NCI-H1417 (cell line): Measurements from ENCODE around the gene TPSB2.
A peak's percentile ranks its signal among the peaks of the same experiment; 100 is the strongest.
"Not testable (repeated sequence)": the region's sequence is repeated elsewhere in the genome, so short reads cannot be mapped to it uniquely, and the experiment has no call there.

Experiments used
- DNase-seq, 3 experiments: peaks; one replicate each; lab custom pipeline; 2025; lab: John Stamatoyannopoulos, UW

TPSB2 gene

GRCh38 chr16:1241081-1241480 is 11.1 kb upstream of the TPSB2 start:
- not testable (repeated sequence) for DNase-seq

DNA sequence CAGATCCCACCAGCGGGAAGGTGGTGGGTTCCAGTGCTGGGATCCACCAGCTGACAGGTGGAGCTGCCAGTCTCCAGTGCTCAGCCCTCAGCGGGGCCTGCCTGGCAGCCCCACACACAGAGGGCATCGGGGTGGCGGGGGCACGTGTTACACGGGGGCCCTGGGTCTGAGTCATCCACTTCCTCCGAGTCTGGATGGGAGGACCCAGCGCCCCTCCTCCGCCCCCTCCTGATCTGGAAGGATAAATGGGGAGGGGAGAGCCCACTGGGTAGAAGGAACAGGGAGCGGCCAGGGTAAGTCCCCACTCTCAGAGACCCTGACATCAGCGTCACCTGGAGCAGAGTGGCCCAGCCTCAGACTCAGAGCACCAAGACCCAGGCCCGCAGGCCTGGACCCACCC is 10.5 kb upstream of the TPSB2 start, which contains the start of gene TPSAB1:
TSS of gene TPSAB1 (plus strand) at position 270 of the 400 bp plus-strand sequence. CDS start 234 bp downstream, outside the sequence.
- DNase-seq, result not testable (repeated sequence)

DNA sequence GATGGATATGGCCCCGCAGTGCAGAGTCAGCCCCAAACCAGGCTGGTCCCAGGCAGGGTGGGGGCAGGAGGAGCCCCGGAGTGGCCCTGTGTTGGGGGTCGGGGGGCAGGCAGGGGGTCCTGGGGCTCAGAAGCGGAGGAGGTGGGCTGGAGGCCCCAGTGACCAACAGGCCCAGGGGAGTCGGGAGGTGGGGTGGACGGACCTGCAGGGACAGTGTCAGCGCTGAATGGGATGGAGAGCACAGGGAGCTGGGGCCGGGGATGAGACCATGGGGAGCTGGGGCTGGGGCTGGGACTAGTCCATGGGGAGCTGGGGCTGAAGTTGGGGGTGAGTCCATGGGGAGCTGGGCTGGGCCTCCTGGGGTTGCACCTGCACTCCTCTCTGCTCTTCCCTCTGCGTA is 9.6 kb upstream of the TPSB2 start:
- DNase-seq, result not testable (repeated sequence)

- not testable (repeated sequence) for DNase-seq
Observed at GRCh38 chr16:1238909-1239308, 8.9 kb upstream of the TPSB2 start.

- no peak for DNase-seq
Observed at GRCh38 chr16:1237990-1238389, 8.0 kb upstream of the TPSB2 start.

DNA sequence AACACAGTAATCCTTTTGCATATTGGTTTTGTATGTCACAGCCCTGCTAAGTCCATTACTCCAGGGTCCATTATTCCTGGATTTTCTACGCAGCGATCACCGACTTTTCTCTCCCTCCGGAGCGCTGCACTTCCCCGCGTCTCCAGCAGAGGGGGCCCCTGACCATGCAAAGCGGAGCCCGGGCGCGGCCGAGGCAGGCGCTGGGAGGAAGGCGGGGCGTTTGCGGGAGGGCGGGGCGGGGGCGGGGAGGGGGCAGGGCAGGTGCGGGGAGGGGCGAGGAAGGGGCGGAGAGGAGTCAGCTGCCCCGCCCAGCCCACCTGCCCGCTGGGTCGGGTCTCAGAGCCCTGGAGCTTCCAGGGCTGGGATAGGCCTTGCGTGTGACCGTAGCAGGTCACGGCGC is 6.7 kb upstream of the TPSB2 start:
- not testable (repeated sequence) for DNase-seq

DNA sequence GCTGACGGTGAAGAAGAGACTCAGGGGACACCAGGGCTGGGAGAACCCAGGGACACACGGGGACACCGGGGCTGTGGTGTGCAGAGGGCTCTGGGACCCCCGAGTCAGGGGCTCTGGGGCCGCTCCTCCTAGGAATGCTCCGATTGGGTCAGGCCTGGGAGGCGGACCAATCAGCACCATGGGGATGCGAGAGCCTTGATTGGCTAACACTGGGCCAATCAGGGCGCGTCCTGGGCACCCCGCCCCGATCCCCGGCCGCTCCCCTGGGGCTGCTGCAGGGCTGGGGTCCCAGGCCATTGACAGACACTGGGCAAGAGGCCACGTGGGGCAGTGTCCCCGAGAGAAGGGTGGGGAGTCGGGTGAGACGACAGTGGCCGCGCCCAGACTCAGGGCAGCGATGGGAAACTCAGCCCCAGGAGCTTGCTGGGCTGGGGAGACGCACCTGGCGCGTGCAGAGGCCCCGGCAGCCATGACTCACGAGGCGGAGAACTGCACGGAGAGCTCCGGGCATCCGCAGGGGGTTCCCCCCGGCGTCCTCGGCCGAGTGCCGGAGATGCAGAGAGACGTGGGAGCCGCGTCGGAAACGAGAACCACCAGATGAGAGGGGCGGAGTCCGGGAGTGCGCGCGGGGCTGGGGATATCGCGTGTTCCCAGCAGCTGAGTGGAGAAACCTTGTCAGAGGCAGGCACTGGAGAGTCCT is 2.2 kb upstream of the TPSB2 start:
- not testable (repeated sequence) for DNase-seq

GRCh38 chr16:1231301-1231700 is 1.3 kb upstream of the TPSB2 start:
- not testable (repeated sequence) for DNase-seq

DNA sequence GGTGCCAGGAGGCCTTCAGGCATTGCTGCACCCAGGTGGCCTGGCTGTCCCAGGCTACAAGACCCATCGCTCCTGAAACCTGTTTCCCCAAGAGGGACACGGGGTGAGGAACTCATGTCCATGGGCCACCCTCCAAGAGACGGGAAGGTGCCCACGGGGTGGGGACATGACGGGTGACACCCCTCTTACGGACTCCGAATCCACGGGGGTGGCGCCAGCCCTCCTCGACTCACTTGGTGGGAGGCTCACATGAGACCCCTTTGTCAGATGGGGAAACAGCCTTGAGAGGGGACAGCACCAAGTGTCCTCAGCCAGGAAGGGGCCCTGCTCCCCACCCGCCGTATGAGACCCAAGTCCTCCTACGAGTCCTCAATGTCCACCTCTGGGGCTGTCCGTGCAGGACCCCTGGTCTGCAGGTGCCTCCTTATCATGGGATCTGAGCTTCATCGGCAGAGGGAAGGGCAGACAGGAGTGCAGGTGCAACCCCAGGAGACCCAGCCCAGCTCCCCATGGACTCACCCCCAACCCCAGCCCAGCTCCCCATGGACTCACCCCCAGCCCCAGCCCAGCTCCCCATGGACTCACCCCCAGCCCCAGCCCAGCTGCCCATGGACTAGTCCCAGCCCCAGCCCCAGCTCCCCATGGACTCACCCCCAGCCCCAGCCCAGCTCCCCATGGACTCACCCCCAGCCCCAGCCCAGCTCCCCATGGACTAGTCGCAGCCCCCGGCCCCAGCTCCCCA is 658 bp upstream of the TPSB2 start:
- not testable (repeated sequence) for DNase-seq

DNA sequence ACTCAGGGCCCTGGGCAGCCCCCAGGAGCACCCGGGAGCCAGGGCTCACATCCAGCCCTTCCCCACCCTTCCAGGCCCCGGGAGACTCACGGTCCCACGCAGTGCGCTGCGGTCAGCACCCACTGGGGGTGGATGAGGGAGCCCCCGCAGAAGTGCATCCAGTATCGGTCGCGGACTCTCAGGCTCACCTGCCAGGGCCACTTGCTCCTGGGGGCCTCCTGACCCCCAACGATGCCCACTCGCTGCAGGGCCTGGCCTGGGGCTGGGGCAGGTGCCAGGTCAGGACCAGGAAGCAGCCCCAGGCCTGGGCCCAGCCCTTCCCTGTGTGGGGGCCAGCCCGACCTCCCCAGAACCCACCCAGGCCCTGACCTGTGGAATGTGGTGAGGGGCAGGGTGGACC is 508 bp downstream of the TPSB2 start:
- not testable (repeated sequence) for DNase-seq

DNA sequence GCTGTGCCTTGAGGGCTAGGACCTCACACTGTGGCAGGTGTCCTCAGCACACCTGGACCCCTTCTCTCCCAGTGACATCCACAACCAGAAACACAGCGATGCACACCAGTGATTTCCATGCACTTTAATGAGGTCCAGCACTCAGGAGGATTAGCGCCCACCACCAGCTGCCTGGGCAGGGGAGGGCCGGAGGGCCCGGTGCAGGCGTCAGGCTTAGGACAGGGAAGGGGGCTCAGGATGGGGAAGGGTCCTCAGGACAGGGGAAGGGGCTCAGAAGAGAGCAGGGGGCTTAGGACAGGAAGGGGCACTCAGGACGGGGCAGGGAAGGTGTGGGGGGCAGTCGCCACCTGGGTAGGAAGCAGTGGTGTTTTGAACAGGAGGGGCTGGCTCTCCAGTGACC is 1.8 kb downstream of the TPSB2 start:
- DNase-seq, result not testable (repeated sequence)

- DNase-seq, result peak in 1 of 3 experiments; percentile 18
Observed at GRCh38 chr16:1226692-1227091, 3.3 kb downstream of the TPSB2 start.

- DNase-seq, result not testable (repeated sequence)
Observed at GRCh38 chr16:1225728-1226311, 4.2 kb downstream of the TPSB2 start.

DNA sequence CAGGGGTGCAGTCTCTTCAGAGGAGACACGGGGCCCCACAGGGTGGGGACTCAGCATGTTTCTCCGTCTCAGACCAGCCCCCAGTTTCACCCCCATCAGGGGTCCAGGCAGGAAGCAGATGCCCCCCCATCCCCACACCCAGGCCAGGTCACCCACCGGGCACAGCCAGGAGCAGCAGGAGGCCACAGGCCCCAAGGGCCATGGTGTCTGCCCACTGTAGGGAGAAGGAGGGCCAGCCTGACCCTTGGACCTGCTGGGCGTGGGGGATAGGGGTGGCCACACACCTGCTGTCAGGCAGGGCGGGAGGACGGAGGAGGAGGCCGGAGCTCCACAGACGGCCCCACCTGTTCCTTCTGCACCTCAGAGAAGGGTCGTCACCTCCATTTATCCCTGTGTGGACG is 4.9 kb downstream of the TPSB2 start, which contains the start of gene TPSG1:
TSS of gene TPSG1 (minus strand) at position 218 of the 401 bp plus-strand sequence. CDS start at position 202, 16 bp downstream.
- no peak for DNase-seq

- DNase-seq, result no peak
Observed at GRCh38 chr16:1224558-1224957, 5.4 kb downstream of the TPSB2 start.

GRCh38 chr16:1223355-1224214 is 6.4 kb downstream of the TPSB2 start:
- no peak for DNase-seq

DNA sequence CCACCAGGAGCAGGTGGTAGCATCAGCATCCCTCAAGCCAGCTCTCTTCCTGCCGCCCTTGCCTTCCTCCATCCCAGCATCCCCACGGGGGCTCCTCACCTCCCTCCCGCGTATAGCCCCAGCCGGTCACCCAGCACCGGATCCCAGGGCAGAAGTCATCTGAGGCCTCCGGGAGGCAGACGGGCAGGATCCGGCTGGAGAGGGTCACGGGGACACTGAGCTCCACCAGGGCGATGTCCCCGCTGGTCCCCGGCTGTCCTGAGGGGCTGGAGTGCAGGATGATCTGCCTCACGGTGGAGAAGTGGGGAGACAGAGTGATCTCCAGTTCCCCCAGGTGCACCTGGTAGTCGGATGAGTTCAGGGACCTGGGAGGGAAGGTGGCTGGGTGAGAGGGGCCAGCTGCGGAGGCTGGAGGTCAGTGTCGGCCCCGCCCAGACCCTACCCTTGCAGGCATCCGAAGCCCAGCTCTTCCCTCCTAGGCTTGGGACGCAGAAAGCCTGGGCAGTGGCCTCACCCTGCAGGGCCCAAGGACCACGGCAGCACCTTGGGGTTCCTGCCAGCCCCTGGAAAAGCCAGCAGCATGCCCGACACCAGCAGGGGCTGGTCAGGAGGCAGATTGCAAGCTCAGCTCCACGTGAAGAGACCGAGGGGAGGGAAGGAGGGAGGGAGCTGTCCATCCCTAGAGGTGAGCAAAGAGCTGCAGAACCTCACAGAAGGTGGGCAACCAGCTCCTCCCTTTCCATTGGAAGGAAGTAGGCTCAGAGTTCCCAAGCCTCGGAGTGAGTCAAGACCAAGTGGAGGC is 7.2 kb downstream of the TPSB2 start:
- DNase-seq, result no peak

- no peak for DNase-seq
Observed at GRCh38 chr16:1221628-1222552, 8.1 kb downstream of the TPSB2 start.

- DNase-seq, result no peak
Observed at GRCh38 chr16:1220841-1221627, 8.9 kb downstream of the TPSB2 start.
